Right ventricle myocardium inferior (tissue), 1 donor: ENCODE measurements around the gene ITIH5. TPM values are rescaled to one million over a fixed set of nuclear protein-coding genes. Genes with fewer than 3 reads are reported as not detected.
A peak's percentile ranks its signal among the peaks of the same experiment; 100 is the strongest.

Source experiments
- ATAC-seq: fragments of 200-7000 bp; cut with Tn5 transposase; one replicate; pipeline ENCODE4 v1.9.1; 2020; ENCODE audit warnings: mild to moderate bottlenecking, moderate library complexity
- DNase-seq: peaks from one replicate; pipeline ENCODE4 v3.0.0; 2021; ENCODE audit errors: missing footprints
- intact Hi-C: fragments of 100-400 bp; cut with DNase I; formaldehyde crosslinking; loops from one replicate; pipeline ENCODE4 v1.11.0; 2022
- total RNA-seq: library from RNA; stranded (reverse); fragmentation: NEBNext Ultra II Directional; extraction: Animal tissue kit (Norgen Biotek cat#: 25700); gene quantifications from one replicate; pipeline ENCODE4 v1.2.1, GENCODE V29; 2021
- donor health status: DM: no; HTN: yes; CAD: no; lungs with severe emphysema.

The ITIH5 gene
- total RNA-seq, 1 donor from 2014 or later = 10.3 TPM

DNA sequence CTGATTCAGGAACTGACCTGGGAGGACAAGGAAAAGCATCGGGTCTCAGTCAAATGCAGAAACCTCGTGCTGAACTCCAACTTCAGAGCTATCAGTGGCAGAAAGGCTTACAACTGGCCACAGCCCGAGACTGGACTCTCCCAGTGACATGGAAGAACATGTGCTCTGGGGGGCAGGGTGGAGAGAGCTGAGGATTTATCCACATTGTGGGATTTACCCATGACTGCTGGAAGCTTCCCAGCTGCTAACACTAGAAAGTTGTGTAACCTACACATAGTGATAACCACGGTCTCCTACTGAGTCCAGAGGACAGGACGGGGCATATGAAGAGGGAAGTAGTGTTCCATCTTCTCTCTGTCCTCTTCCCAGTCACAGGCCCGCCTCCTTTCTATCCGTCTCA lies 103.4 kb downstream of the ITIH5 start:
- intact Hi-C loops = no loop called here
- ATAC-seq (peak; percentile 80), DNase-seq (no peak)

DNA sequence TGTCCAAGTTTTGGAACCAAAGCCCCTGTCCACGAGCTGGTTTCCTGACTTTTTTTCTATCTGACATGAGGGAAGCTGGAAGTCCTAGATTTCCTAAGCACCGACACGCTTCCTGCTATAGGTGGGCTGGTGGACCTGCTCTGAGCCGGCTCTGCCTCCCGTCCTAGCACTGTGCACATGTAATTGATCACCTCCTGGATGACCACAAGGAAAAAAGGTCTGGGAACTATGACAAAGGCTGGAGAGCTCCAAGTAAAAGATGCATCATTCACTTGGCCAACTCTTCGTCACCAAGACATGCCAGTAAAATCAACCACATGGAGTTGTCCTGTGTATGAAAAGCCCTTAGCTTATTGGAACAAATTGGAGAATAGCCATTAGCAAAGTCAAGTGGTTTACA lies 104.8 kb downstream of the ITIH5 start:
- ATAC-seq (no peak), DNase-seq (no peak)
- intact Hi-C loops = no loop called here

DNA sequence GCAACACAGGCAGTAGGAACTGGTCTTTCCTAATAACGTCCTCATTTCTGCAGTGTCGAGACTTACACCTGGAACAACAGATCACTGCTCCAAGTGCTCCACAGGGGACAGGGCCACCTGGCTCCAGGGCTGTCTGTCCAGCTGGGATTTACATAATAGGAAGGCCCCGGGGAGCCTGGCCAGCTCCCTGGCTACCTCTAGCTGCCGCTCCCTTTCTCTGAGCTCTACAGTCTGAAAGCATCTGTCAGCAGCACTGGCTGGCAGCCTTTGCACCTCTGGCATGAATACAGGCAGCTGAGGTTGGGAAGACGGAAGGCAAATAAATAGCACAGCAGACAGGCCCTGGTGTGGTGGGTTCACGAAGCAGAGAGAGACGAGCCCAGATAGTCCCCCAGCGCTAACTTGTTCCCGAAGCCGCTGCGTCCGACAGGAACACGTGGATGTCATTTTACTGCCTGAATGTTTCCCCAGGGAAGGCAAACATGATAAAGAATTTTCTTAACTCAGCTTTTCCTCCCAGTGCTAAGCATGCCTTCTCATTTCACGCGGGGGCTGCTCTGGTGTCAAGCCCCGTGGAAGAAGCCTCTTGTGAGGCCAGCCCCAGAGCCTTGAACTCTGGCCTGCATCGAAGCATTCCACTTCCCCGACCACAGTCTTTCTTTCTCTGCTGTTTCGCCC lies 105.4 kb downstream of the ITIH5 start:
- DNase-seq (peak; percentile 87), ATAC-seq (peak; percentile 89)
- intact Hi-C loops = no loop called here

DNA sequence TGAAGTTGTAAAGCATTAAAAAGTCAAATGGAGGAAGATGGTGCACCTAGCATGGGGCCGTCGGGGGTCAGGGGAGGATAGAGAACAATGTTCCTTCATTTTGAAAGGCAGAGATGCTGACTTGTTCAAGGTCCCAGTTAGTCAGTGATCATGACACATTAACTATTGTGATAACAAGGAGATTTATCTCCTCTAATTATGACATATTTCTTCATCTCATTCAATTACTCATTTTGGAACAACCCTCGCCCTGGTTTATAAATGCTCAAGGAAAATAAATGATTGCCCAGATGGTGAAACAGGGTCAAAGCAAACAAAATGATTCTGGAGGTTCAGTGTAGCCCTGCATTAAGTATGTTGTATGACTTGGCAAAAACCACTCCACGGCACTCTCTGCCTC lies 106.2 kb downstream of the ITIH5 start:
- intact Hi-C loops = no loop called here

DNA sequence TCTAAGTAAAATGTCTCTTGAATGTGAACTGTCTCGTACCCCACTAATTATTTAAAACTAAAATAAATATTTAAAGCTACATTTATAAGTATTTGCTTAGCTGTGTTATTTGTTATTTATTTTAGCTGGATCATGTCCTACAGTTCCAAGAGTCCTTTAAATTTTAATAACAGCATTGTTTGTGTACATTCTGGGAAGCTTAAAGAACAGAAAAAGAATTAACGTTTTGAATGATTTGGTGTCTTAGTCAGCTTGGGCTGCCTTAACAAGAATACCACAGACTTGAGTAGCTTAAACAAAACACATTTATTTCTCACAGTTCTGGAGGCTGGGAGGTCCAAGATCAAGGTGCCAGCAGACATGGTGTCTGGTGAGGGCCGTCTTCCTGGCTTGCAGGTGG lies 107.4 kb downstream of the ITIH5 start:
- DNase-seq = no peak
- no peak for ATAC-seq

More for the DNA sequence above, 106.2 kb downstream of the ITIH5 start:
- ATAC-seq = no peak
- DNase-seq = no peak

GRCh38 chr10:7558036-7558435 lies 108.7 kb downstream of the ITIH5 start:
- DNase-seq (no peak), ATAC-seq (no peak)
- intact Hi-C loops = no loop called here

More for the DNA sequence above, 107.4 kb downstream of the ITIH5 start:
- intact Hi-C loops = no loop called here

DNA sequence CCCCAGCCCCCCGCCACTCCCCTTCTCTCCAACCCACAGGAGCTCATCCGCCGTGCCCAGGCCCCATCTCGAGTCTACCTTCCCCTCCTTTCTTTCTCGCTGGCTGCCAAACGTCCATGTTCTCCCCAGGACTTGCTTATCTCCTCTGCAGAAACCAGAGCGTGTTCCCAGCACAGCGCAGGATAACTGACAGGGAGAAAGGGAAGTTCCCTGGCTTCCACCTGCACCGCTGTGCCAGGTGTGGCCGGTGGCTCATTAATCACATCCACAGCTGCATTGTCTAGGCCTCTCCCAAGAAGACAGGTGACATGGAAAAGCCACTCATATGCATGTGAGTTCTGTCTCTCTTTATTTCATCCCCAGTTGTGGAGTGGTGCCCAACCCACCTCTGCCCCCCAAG lies 113.2 kb downstream of the ITIH5 start:
- ATAC-seq (no peak), DNase-seq (no peak)
- intact Hi-C loops = no loop called here

- ATAC-seq = peak; percentile 77
- DNase-seq = no peak
- intact Hi-C loops = no loop called here
These were observed 114.6 kb downstream of the ITIH5 start for GRCh38 chr10:7551950-7552716.

DNA sequence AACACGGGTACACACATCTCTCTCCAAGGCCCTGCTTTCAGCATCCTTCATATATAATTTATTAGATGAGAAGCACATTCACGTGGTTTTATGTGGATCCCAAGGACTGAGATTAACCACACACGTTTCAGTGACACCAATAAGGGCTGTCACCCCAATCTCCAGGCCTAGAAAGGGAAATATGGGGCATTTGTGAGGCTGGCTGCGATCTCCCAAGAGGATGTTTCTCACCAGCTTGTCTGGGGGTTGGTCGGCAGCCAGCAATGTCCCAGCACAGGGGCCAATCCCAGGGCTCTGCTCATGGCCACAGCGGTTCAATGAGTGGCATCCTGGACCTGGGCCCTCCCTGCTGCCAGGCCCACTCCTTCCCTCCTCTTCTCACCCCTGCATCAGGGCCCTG lies 115.5 kb downstream of the ITIH5 start:
- DNase-seq = no peak
- no peak for ATAC-seq
- intact Hi-C loops = no loop called here

- ATAC-seq = no peak
- no peak for DNase-seq
- intact Hi-C loops = no loop called here
These were observed 116.8 kb downstream of the ITIH5 start for GRCh38 chr10:7550013-7550412.

GRCh38 chr10:7547829-7548228 lies 118.9 kb downstream of the ITIH5 start:
- ATAC-seq (peak; percentile 53), DNase-seq (no peak)
- intact Hi-C loops = loop anchor here (5.0 kb wide), 1 partner anchor 59 kb away; no protein-coding TSS in a partner anchor

GRCh38 chr10:7547206-7547605 lies 119.6 kb downstream of the ITIH5 start:
- no peak for ATAC-seq
- DNase-seq = no peak
- intact Hi-C loops = loop anchor here (5.0 kb wide), 1 partner anchor 60 kb away; no protein-coding TSS in a partner anchor

DNA sequence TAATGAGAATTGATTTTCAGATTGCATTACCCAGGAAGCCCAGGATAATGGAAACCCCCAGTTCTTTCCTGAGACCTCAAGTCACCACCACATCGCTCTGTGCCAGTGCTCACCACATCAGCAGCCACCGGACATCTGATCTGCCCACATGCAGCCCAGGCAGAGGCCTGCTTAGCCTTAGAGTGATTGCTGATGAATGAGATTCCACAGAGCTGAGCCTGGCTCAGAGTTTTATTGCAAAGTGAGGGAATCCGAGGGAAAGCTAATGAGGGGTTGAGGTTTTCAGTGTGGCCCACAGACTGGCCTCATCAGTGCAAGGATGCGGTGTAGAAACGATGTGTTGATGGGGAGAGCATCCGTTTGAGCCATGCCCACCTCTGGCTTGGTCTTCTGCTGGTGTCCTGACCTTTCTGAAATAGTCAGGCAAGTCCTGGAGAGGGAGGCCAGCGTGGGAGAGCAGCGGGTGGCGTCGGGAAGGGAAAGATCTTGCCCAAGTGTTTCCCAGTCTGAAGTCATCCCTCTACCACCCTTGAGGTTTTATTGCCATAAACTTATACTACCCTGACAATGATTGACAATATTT lies 120.3 kb downstream of the ITIH5 start:
- intact Hi-C loops = loop anchor here (5.0 kb wide), 1 partner anchor 61 kb away; no protein-coding TSS in a partner anchor
- ATAC-seq = no peak

GRCh38 chr10:7545792-7546191 lies 121.0 kb downstream of the ITIH5 start:
- intact Hi-C loops = loop anchor here (5.0 kb wide), 1 partner anchor 62 kb away; no protein-coding TSS in a partner anchor
- DNase-seq = no peak
- no peak for ATAC-seq

More for the DNA sequence above, 120.3 kb downstream of the ITIH5 start:
- DNase-seq = no peak

DNA sequence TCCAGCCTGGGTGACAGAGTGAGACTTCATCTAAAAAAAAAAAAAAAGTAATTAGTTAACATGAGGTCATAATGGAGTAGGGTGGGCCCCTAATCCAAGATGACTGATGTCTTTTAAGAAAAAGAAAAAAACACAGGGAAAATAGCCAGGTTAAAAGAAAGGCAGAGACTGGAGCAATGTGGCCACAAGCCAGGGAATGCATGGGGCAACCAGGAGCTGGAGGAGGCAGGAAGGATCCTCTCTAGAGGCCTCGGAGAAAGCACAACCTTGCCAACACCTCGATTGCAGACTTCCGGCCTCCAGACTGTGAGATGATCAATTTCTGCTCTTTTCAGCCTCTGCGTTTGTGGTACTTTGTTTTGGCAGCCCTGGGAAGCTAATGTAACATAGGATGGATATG lies 121.5 kb downstream of the ITIH5 start:
- no peak for DNase-seq
- no peak for ATAC-seq
- intact Hi-C loops = loop anchor here (5.0 kb wide), 1 partner anchor 62 kb away; no protein-coding TSS in a partner anchor

DNA sequence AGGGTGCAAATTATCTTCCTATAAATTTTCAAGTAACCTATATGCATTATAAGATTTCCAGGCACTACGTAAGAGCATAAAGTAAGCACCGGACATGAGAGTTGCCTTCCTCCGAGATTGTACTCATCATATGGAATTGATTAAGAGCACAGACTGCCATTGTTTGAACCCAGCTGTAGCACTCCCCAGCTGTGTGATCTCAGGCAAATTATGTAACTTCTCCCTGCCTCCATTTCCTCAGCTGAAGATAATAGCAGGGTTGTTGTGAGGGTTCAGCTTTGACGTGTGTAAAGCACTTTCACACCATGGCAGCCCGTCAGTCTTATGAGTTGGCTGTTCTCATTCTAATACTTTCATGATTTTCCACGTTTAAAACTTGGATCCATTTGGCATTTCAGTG lies 122.6 kb downstream of the ITIH5 start:
- DNase-seq (no peak), ATAC-seq (peak; percentile 47)
- intact Hi-C loops = no loop called here

- intact Hi-C loops = no loop called here
- no peak for ATAC-seq
These were observed 124.4 kb downstream of the ITIH5 start for GRCh38 chr10:7542189-7542914.

GRCh38 chr10:7541137-7542087 lies 125.4 kb downstream of the ITIH5 start:
- ATAC-seq (peak; percentile 87), DNase-seq (peak; percentile 78)
- intact Hi-C loops = no loop called here

More at GRCh38 chr10:7542189-7542914, 124.4 kb downstream of the ITIH5 start:
- no peak for DNase-seq
